ENCODE data around the gene DYDC1. TPM values are rescaled to one million over a fixed set of nuclear protein-coding genes. Genes with fewer than 3 reads are reported as not detected.

Gene DYDC1
- total RNA-seq, 4 donors from 2014 or later = 1.1 TPM; not detected in 3

DNA sequence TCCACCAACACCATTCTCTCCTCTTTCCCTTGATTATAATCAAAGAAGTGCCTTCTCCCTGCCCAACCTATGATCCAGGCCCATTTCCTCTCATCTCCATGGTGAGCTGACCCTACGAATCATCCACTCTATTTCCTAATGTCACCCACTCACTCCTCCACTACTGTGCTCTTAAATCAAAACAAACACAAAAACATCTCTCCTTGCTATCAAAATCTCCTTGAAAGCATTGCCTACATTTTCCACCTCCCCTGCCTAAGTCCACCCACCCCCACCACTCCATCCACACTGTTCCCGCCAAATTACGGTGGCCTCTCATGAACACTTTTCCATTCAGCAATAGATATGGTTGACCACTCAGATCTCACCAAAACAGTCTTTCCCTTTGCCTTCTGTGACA is 5.3 kb downstream of the DYDC1 start:
- Histone ChIP-seq H3K27me3 (no peaks in the 10 kb centered on the region), H3K36me3 (no peaks in the 10 kb centered on the region), H3K27ac (no peak overlapping the region), H3K9me3 (no peaks in the 10 kb centered on the region), H3K4me3 (replicated peaks in 1 of 3) (no peak overlapping the region), H3K4me1 (peaks cover 1 to 2% of the 10 kb centered on the region in 2 donors)
- no peak for DNase-seq
- intact Hi-C loops (cut with DNase I) = no loop called here
- WGBS, 2 donors = 94 to 95% methylated on average over 3 of the region's 3 CpGs
- TF ChIP-seq, protein P1, sequence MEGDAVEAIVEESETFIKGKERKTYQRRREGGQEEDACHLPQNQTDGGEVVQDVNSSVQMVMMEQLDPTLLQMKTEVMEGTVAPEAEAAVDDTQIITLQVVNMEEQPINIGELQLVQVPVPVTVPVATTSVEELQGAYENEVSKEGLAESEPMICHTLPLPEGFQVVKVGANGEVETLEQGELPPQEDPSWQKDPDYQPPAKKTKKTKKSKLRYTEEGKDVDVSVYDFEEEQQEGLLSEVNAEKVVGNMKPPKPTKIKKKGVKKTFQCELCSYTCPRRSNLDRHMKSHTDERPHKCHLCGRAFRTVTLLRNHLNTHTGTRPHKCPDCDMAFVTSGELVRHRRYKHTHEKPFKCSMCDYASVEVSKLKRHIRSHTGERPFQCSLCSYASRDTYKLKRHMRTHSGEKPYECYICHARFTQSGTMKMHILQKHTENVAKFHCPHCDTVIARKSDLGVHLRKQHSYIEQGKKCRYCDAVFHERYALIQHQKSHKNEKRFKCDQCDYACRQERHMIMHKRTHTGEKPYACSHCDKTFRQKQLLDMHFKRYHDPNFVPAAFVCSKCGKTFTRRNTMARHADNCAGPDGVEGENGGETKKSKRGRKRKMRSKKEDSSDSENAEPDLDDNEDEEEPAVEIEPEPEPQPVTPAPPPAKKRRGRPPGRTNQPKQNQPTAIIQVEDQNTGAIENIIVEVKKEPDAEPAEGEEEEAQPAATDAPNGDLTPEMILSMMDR (IDR thresholded peaks at IDR 0.05) = no peak
- no peak for TF ChIP-seq POLR2A (IDR thresholded peaks at IDR 0.05)

DNA sequence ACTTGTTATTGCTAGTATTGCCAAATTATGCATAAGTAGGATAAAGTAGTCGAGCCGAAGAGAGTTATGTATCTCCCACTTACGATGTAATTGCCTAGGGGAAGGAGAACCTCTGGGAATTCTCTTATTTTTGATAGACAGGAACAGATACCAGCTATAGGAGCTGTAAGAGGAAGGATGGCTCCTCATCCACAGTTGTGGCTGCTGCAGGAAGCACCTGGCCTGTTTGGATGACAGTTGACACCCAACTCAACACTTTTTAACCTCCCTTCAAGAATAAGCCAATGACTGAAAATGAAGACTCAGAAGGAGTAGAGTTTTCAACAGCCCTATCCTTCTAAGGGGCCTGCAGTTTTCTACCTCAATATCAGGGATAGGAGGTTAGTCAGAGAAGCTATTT is 6.3 kb downstream of the DYDC1 start:
- WGBS, 2 donors = 87 to 89% methylated on average over 3 of the region's 3 CpGs
- Histone ChIP-seq H3K27ac (no peak overlapping the region), H3K9me3 (no peaks in the 10 kb centered on the region), H3K36me3 (no peaks in the 10 kb centered on the region), H3K27me3 (no peaks in the 10 kb centered on the region), H3K4me1 (no peaks in the 10 kb centered on the region), H3K4me3 (replicated peaks in 1 of 3) (no peak overlapping the region)
- intact Hi-C loops (cut with DNase I) = no loop called here
- DNase-seq = no peak
- TF ChIP-seq, protein P1 (IDR thresholded peaks at IDR 0.05) = no peak
- no peak for TF ChIP-seq POLR2A (IDR thresholded peaks at IDR 0.05)

DNA sequence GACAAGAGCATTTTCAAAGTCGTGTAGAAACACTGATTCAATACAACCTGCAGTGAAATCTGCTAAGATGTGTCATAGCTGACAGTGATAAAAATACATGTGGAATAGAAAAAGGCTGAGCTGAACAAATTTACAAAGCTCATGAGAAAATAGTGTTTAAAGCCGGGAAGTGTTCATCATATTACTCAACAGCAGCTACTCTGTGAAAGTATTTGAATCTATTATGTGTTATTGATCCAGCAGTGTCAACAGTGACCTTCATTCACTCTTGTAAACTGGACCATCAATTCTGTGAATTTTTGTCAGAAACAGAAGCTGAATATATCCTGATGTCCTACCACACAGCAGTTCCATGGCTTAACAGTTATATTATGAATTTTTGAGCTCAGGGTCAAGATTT is 11.6 kb downstream of the DYDC1 start:
- intact Hi-C loops (cut with DNase I) = no loop called here
- Histone ChIP-seq H3K4me1 (no peaks in the 10 kb centered on the region), H3K36me3 (no peaks in the 10 kb centered on the region), H3K4me3 (replicated peaks in 1 of 3) (no peak overlapping the region), H3K9me3 (no peaks in the 10 kb centered on the region), H3K27ac (no peak overlapping the region), H3K27me3 (no peaks in the 10 kb centered on the region)
- WGBS, 2 donors = 67 to 73% methylated on average over 2 of the region's 2 CpGs
- TF ChIP-seq, protein P1 (IDR thresholded peaks at IDR 0.05) = no peak
- no peak for TF ChIP-seq POLR2A (IDR thresholded peaks at IDR 0.05)
- DNase-seq = no peak

DNA sequence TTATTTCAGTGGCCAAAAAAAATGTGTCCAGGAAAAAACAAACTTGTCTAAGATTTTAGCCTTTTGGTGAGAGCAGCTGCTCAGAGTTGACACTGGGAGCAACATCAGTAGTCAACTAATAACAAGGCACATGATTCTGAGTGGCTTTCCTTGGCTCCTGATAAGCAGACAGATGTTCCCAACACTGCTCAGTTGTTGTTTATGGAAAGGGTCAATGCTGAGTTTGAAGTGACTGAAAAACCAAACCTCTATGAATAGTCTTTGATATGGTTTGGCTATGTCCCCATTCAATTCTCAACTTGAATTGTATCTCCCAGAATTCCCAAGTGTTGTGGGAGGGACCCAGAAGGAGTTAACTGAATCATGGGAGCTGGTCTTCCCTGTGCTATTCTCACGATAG is 12.3 kb downstream of the DYDC1 start:
- no peaks in the 10 kb centered on the region for H3K9me3 ChIP-seq
- no peak for TF ChIP-seq POLR2A (IDR thresholded peaks at IDR 0.05)
- TF ChIP-seq, protein P1 (IDR thresholded peaks at IDR 0.05) = no peak
- WGBS, 2 donors = 71 to 86% methylated on average over 1 of the region's 1 CpG
- intact Hi-C loops (cut with DNase I) = no loop called here
- H3K4me3 ChIP-seq (replicated peaks in 1 of 3) = no peak overlapping the region
- H3K27me3 ChIP-seq = no peaks in the 10 kb centered on the region
- H3K4me1 ChIP-seq = no peaks in the 10 kb centered on the region
- no peak for DNase-seq
- no peaks in the 10 kb centered on the region for H3K36me3 ChIP-seq
- no peak overlapping the region for H3K27ac ChIP-seq

DNA sequence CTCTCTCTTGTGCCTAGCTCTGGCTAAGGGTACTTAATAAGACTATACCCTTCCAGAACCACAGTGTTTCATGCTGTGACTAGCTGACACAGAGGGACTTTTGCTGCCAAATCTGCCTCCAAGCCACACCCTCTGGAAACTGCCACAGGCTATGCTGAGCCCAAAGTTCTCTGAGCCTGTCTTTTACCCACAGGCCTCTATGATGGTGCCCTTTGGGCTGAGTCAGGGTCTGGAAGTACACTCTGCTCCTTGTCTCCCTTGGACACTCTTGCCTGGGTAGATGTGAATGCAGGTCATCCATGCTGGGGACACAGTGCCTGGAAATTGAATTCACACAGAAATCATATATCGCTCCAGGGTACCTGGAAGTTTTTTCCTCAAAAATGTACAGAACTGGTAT is 22.6 kb downstream of the DYDC1 start:
- H3K4me1 ChIP-seq = no peaks in the 10 kb centered on the region
- intact Hi-C loops (cut with DNase I) = no loop called here
- TF ChIP-seq, protein P1 (IDR thresholded peaks at IDR 0.05) = no peak
- TF ChIP-seq POLR2A (IDR thresholded peaks at IDR 0.05) = no peak
- 98% methylated on average over 1 of the region's 1 CpG for WGBS, 2 donors
- H3K9me3 ChIP-seq = no peaks in the 10 kb centered on the region
- DNase-seq = no peak
- no peak overlapping the region for H3K4me3 ChIP-seq (replicated peaks in 1 of 3)
- H3K27me3 ChIP-seq = no peaks in the 10 kb centered on the region
- H3K27ac ChIP-seq = no peak overlapping the region
- H3K36me3 ChIP-seq = no peaks in the 10 kb centered on the region

Data from thyroid gland (tissue), 4 donors.